ENCODE data around the gene HRG.
"Not testable (repeated sequence)": the region's sequence is repeated elsewhere in the genome, so short reads cannot be mapped to it uniquely, and the experiment has no call there.

HRG gene

DNA sequence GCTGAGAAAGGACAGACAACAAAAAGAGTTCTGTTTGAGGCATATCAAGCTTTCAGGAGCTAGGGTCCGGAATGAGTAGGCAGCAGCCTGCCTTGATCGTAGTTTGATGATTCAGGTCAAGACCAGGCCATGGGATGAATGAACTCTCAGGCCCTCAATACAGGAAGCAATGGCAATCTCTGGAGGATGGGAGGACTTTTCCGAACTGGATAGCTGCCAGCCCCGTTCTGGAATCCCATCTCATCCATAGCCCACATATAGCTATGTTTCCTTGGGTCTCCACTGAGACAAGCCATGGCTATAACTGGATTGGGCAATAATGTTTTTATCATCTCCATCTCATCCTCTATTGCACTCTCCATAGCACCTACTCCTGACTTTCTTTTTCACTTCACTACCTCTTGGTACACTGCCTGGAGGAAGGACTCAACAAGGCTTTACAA, 40.2 kb upstream of the HRG start:
- Histone ChIP-seq H3K4me1 (ENCODE audit: control insufficient read depth, insufficient read depth, low read length) (peaks cover 4% of the 10 kb centered on the region; the same call in 1 of the 2 replicates), H3K4me3 (ENCODE audit: low read depth, low read length) (no peak overlapping the region), H3K9ac (ENCODE audit: low read depth, low read length) (no peak overlapping the region), H3K36me3 (ENCODE audit: control insufficient read depth, insufficient read depth, low read length) (no peaks in the 10 kb centered on the region), H3K9me3 (ENCODE audit: control insufficient read depth, insufficient read depth, low read length) (no peaks in the 10 kb centered on the region), H3K27me3 (ENCODE audit: control insufficient read depth, insufficient read depth, low read length) (no peaks in the 10 kb centered on the region), H3K27ac (ENCODE audit: low read depth, low read length) (no peak overlapping the region)

DNA sequence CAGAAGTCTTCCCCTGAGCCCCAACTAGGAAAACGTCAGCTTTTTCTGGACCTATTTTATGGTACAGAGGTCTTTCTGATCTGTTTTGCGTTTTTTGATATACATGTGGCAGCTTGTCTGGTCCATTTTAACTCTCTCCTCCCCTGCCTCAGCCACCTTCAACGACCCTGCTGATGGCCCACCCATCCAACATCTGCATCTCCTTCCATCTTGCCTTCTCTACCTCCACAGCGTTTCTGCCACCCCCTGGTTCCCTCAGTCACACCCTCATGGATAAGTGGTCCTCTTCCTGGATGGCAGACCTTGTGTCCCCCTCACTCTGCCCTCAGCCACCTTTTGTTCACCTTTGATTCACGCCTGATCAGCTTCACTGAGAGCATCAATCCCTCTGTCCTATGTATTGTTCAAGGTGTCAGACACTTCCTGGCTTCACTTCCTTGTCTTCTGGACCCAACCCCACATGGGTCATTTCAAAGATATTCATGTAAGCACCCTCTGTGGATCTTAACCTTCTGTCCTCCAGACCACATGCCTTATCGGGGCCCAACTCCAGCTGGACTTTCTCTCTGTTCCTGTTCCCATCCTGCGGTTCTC, 39.5 kb upstream of the HRG start:
- Histone ChIP-seq H3K27ac (ENCODE audit: low read depth, low read length) (no peak overlapping the region), H3K4me3 (ENCODE audit: low read depth, low read length) (no peak overlapping the region), H3K27me3 (ENCODE audit: control insufficient read depth, insufficient read depth, low read length) (no peaks in the 10 kb centered on the region), H3K36me3 (ENCODE audit: control insufficient read depth, insufficient read depth, low read length) (no peaks in the 10 kb centered on the region), H3K4me1 (ENCODE audit: control insufficient read depth, insufficient read depth, low read length) (peaks cover 4% of the 10 kb centered on the region; the same call in 1 of the 2 replicates), H3K9me3 (ENCODE audit: control insufficient read depth, insufficient read depth, low read length) (no peaks in the 10 kb centered on the region), H3K9ac (ENCODE audit: low read depth, low read length) (no peak overlapping the region)

- H3K9ac ChIP-seq (ENCODE audit: low read depth, low read length) = no peak overlapping the region
- no peaks in the 10 kb centered on the region for H3K9me3 ChIP-seq (ENCODE audit: control insufficient read depth, insufficient read depth, low read length)
- H3K36me3 ChIP-seq (ENCODE audit: control insufficient read depth, insufficient read depth, low read length) = no peaks in the 10 kb centered on the region
- no peaks in the 10 kb centered on the region for H3K27me3 ChIP-seq (ENCODE audit: control insufficient read depth, insufficient read depth, low read length)
- peaks cover 4% of the 10 kb centered on the region; the same call in 1 of the 2 replicates for H3K4me1 ChIP-seq (ENCODE audit: control insufficient read depth, insufficient read depth, low read length)
- no peak overlapping the region for H3K4me3 ChIP-seq (ENCODE audit: low read depth, low read length)
- H3K27ac ChIP-seq (ENCODE audit: low read depth, low read length) = no peak overlapping the region
Observed at GRCh38 chr3:186627852-186628414, 37.9 kb upstream of the HRG start.

- H3K4me3 ChIP-seq (ENCODE audit: low read depth, low read length) = no peak overlapping the region
- H3K27ac ChIP-seq (ENCODE audit: low read depth, low read length) = no peak overlapping the region
- no peaks in the 10 kb centered on the region for H3K27me3 ChIP-seq (ENCODE audit: control insufficient read depth, insufficient read depth, low read length)
- no peaks in the 10 kb centered on the region for H3K36me3 ChIP-seq (ENCODE audit: control insufficient read depth, insufficient read depth, low read length)
- peaks cover 4% of the 10 kb centered on the region; the same call in 1 of the 2 replicates for H3K4me1 ChIP-seq (ENCODE audit: control insufficient read depth, insufficient read depth, low read length)
- H3K9me3 ChIP-seq (ENCODE audit: control insufficient read depth, insufficient read depth, low read length) = no peaks in the 10 kb centered on the region
- no peak overlapping the region for H3K9ac ChIP-seq (ENCODE audit: low read depth, low read length)
Observed at GRCh38 chr3:186628756-186629155, 37.1 kb upstream of the HRG start.

DNA sequence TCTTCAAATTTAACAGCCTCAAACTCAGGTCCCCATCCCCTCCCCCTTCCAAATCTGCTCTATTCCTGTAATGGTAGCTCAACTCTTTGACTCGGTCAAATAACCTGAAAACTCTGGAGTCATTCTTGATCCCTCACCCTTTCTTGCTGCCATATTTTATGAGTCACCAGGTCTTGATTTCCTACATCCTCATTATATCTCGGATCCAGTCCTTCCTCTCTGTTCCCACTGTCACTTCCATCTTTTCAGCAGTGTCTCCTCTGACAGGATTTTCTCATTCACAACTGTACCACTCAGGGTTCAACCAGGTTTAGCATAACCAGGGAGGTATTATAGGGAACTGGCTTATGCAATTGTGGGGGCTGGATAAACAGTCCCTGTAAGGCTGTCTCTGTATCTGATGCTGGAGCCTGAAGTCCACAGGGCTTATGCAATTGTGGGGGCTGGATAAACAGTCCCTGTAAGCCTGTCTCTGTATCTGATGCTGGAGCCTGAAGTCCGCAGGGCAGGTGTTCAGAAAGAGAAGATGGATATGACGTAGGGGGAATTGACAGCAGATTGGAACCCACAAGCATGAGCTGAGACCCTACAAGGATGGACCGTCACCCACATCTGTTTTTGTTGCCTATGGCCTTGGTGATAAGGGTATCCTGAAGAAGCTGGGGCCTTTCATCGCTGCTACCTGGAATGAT, 34.7 kb upstream of the HRG start:
- Histone ChIP-seq H3K36me3 (ENCODE audit: control insufficient read depth, insufficient read depth, low read length) (no peaks in the 10 kb centered on the region), H3K27ac (ENCODE audit: low read depth, low read length) (no peak overlapping the region), H3K4me1 (ENCODE audit: control insufficient read depth, insufficient read depth, low read length) (peaks cover 4% of the 10 kb centered on the region; the same call in 1 of the 2 replicates), H3K4me3 (ENCODE audit: low read depth, low read length) (no peak overlapping the region), H3K9ac (ENCODE audit: low read depth, low read length) (no peak overlapping the region), H3K27me3 (ENCODE audit: control insufficient read depth, insufficient read depth, low read length) (no peaks in the 10 kb centered on the region), H3K9me3 (ENCODE audit: control insufficient read depth, insufficient read depth, low read length) (no peaks in the 10 kb centered on the region)

GRCh38 chr3:186633481-186633880, 32.3 kb upstream of the HRG start:
- no peak overlapping the region for H3K27ac ChIP-seq (ENCODE audit: low read depth, low read length)
- peaks cover 4% of the 10 kb centered on the region; the same call in 1 of the 2 replicates for H3K4me1 ChIP-seq (ENCODE audit: control insufficient read depth, insufficient read depth, low read length)
- no peaks in the 10 kb centered on the region for H3K36me3 ChIP-seq (ENCODE audit: control insufficient read depth, insufficient read depth, low read length)
- H3K9ac ChIP-seq (ENCODE audit: low read depth, low read length) = no peak overlapping the region
- no peaks in the 10 kb centered on the region for H3K9me3 ChIP-seq (ENCODE audit: control insufficient read depth, insufficient read depth, low read length)
- no peak overlapping the region for H3K4me3 ChIP-seq (ENCODE audit: low read depth, low read length)
- H3K27me3 ChIP-seq (ENCODE audit: control insufficient read depth, insufficient read depth, low read length) = no peaks in the 10 kb centered on the region

- H3K36me3 ChIP-seq (ENCODE audit: control insufficient read depth, insufficient read depth, low read length); H3K4me3 ChIP-seq (ENCODE audit: low read depth, low read length); H3K4me1 ChIP-seq (ENCODE audit: control insufficient read depth, insufficient read depth, low read length); H3K9me3 ChIP-seq (ENCODE audit: control insufficient read depth, insufficient read depth, low read length); H3K9ac ChIP-seq (ENCODE audit: low read depth, low read length); H3K27me3 ChIP-seq (ENCODE audit: control insufficient read depth, insufficient read depth, low read length); H3K27ac ChIP-seq (ENCODE audit: low read depth, low read length): not testable (repeated sequence)
Observed at GRCh38 chr3:186634207-186634606, 31.6 kb upstream of the HRG start.

DNA sequence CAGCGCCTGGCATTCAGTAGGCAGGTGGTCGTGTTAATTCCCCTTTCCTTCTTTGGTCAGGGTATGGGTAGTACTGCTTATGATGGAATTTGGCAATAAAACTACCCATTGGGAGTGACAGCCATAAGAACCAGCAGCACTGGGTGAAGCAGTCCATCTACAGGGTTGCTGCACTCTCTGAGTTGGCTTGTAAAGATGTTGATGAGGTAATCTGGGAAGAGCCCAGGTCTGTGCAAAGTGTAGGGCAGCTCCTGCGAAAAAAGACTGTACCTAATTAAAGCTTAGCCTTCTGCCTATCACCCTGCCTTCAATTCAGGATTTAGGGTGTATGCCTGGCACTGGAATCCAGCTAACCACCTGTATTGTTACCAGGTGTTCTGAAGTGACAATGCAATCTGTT, 30.3 kb upstream of the HRG start:
- H3K9me3 ChIP-seq (ENCODE audit: control insufficient read depth, insufficient read depth, low read length) = no peaks in the 10 kb centered on the region
- H3K27ac ChIP-seq (ENCODE audit: low read depth, low read length) = no peak overlapping the region
- H3K27me3 ChIP-seq (ENCODE audit: control insufficient read depth, insufficient read depth, low read length) = no peaks in the 10 kb centered on the region
- no peak overlapping the region for H3K9ac ChIP-seq (ENCODE audit: low read depth, low read length)
- H3K36me3 ChIP-seq (ENCODE audit: control insufficient read depth, insufficient read depth, low read length) = no peaks in the 10 kb centered on the region
- peaks cover 6% of the 10 kb centered on the region; the same call in 1 of the 2 replicates for H3K4me1 ChIP-seq (ENCODE audit: control insufficient read depth, insufficient read depth, low read length)
- H3K4me3 ChIP-seq (ENCODE audit: low read depth, low read length) = no peak overlapping the region

- no peak overlapping the region for H3K9ac ChIP-seq (ENCODE audit: low read depth, low read length)
- H3K4me1 ChIP-seq (ENCODE audit: control insufficient read depth, insufficient read depth, low read length) = peaks cover 13% of the 10 kb centered on the region; the same call in 1 of the 2 replicates
- H3K9me3 ChIP-seq (ENCODE audit: control insufficient read depth, insufficient read depth, low read length) = no peaks in the 10 kb centered on the region
- H3K36me3 ChIP-seq (ENCODE audit: control insufficient read depth, insufficient read depth, low read length) = no peaks in the 10 kb centered on the region
- H3K27me3 ChIP-seq (ENCODE audit: control insufficient read depth, insufficient read depth, low read length) = no peaks in the 10 kb centered on the region
- H3K4me3 ChIP-seq (ENCODE audit: low read depth, low read length) = no peak overlapping the region
- H3K27ac ChIP-seq (ENCODE audit: low read depth, low read length) = no peak overlapping the region
Observed at GRCh38 chr3:186636536-186636935, 29.3 kb upstream of the HRG start.

DNA sequence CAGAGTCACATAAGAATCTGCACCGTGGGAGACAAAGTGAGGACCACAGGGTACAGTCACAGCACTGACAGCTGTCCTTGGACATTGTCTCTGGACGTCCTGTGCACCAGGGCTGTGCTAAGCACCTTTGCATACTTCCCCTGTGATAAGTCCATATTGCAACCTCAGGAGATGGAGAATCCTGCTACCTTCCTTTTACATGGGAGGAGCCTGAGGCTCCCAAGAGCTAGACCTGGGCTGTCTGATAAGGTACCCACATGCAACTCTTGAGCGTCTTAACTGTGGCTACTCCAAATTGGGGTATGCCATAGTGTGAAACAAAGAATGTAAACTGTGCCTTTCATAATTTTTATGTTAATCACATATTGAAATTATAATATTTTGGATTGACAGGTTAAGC, 28.1 kb upstream of the HRG start:
- no peaks in the 10 kb centered on the region for H3K27me3 ChIP-seq (ENCODE audit: control insufficient read depth, insufficient read depth, low read length)
- H3K9ac ChIP-seq (ENCODE audit: low read depth, low read length) = no peak overlapping the region
- H3K4me3 ChIP-seq (ENCODE audit: low read depth, low read length) = no peak overlapping the region
- H3K27ac ChIP-seq (ENCODE audit: low read depth, low read length) = no peak overlapping the region
- H3K4me1 ChIP-seq (ENCODE audit: control insufficient read depth, insufficient read depth, low read length) = peaks cover 14% of the 10 kb centered on the region; the same call in 1 of the 2 replicates
- no peaks in the 10 kb centered on the region for H3K36me3 ChIP-seq (ENCODE audit: control insufficient read depth, insufficient read depth, low read length)
- no peaks in the 10 kb centered on the region for H3K9me3 ChIP-seq (ENCODE audit: control insufficient read depth, insufficient read depth, low read length)

DNA sequence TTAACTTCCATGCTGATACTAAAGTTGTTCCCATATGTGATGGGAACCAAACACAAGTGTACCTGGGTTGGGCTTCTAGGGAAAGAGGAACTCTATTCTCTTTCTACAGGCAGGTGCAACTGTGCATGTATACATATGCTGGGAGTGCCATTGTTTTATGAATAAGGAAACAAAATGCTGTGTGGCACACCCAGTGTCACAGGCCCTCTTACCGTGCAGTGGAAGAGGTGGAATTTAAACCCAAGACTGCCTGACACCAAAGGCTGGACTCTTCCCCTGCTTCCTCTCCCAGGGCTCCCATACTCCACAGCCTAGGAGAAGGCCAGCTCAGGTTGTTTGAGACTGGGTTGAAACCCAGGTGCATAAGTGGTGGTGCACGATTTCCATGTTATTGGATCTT, 27.6 kb upstream of the HRG start:
- H3K27ac ChIP-seq (ENCODE audit: low read depth, low read length) = no peak overlapping the region
- no peak overlapping the region for H3K9ac ChIP-seq (ENCODE audit: low read depth, low read length)
- peaks cover 20% of the 10 kb centered on the region for H3K4me1 ChIP-seq (ENCODE audit: control insufficient read depth, insufficient read depth, low read length)
- no peak overlapping the region for H3K4me3 ChIP-seq (ENCODE audit: low read depth, low read length)
- no peaks in the 10 kb centered on the region for H3K27me3 ChIP-seq (ENCODE audit: control insufficient read depth, insufficient read depth, low read length)
- no peaks in the 10 kb centered on the region for H3K36me3 ChIP-seq (ENCODE audit: control insufficient read depth, insufficient read depth, low read length)
- no peaks in the 10 kb centered on the region for H3K9me3 ChIP-seq (ENCODE audit: control insufficient read depth, insufficient read depth, low read length)
